NCI-H2196 treated with DMSO at 0.1 percent for 48 hours (cell line): ENCODE results near the gene KCNAB2.
A peak's percentile ranks its signal among the peaks of the same experiment; 100 is the strongest.

Experiments used
- DNase-seq: peaks from one replicate; lab custom pipeline; 2025; ENCODE audit not compliant: unreplicated experiment; lab: John Stamatoyannopoulos, UW

KCNAB2 gene

DNA sequence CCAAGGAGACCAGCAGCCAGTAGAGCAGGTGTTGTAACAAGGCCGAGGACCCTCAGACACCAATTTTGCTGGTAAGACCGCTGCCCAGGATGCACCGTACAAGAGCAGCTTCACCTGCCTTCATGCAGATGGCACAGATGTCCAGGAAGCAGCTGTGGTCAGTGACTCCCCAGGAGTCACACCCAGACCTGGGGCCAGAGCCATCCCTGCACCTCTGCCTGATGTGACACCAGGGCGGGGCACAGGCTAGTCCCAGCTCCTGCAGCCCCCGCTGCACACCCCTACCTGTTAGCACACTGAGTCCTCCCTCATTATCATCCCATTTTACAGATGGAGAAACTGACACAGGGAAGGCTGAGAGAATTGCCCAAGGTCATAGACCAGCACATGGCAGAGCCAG, 16.3 kb upstream of the KCNAB2 start:
- no peak for DNase-seq

DNA sequence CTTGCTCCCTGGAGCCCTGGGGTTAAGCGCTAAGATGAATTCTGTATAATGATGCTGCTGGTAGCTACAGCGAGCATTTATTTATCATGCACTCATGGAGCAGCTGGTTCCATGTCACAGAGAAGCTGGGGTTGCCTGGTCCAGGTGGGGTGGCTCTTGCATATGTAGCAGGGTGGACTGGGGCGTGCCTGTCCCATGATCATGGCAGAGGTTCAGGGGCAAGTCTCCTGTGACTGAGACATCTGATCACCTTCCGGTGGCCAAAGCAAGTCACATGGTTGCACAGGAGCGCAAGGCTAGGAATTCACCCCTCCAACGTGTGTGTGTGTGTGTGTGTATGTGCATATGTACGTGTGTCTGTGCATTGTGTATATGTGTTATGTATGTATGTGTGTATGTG, 15.6 kb upstream of the KCNAB2 start:
- no peak for DNase-seq

GRCh38 chr1:6030547-6031261, 15.0 kb upstream of the KCNAB2 start:
- DNase-seq = no peak

GRCh38 chr1:6033124-6033523, 12.6 kb upstream of the KCNAB2 start:
- no peak for DNase-seq

- DNase-seq = peak; percentile 62
These were observed 11.5 kb upstream of the KCNAB2 start for GRCh38 chr1:6033986-6034749.

DNA sequence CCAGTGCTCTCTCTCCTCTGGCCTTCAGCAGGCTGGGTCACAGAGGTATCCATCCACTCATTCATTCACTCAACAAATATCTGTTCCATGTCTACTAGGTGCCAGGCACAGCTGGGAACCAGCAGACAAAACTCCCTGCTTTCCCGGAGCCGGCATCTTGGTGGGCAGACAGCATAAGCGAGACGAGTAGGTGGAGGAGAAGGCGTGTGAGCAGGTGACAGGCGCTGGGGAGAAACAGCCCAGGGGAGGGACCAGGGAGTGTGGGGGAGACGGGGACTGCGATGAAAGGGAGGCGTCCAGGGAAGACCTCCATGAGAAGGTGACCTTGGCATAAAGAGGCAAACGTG, 11.0 kb upstream of the KCNAB2 start:
- no peak for DNase-seq

GRCh38 chr1:6035303-6035702, 10.4 kb upstream of the KCNAB2 start:
- no peak for DNase-seq

DNA sequence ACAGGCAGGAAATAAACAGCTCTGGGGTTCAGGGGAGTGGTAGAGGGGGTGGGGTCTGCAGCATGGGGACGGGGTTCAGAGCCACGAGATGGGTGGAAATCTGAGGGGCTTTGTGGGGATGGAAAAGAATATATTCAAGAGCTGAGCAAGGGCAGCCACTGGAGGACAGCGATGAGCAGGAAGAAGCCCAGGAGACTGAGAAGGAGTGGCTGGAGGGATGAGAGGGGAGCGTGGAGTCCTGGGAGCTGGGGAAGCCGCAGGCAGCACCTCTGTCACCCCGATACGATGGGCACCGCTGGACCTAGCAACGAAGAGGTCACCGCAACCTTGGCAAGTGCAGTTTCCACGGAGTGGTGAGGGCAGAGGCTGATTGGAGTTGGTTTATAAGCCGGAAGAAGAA, 10.0 kb upstream of the KCNAB2 start:
- no peak for DNase-seq

GRCh38 chr1:6037338-6037762, 8.3 kb upstream of the KCNAB2 start:
- no peak for DNase-seq

DNA sequence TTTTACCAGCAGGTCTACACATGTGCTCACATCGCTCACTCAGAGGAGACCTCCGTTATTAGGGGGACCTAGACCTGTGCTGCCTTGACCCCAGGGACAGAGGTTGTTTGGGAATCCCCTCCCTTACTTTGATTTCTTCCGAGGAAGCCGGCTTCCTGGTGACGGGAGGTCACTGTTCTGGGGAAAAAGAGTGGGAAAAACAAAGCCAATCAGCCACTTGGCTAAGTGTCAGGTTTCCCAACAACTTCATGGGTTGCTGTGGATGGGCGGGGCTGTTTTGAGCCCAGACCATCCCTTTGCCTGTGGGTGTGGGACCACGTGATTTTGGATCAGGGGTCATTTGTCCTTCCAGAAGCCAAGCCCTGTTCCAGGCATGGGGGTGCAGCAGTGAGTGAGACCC, 7.1 kb upstream of the KCNAB2 start:
- no peak for DNase-seq

- no peak for DNase-seq
These were observed 6.7 kb upstream of the KCNAB2 start for GRCh38 chr1:6039031-6039430.

DNA sequence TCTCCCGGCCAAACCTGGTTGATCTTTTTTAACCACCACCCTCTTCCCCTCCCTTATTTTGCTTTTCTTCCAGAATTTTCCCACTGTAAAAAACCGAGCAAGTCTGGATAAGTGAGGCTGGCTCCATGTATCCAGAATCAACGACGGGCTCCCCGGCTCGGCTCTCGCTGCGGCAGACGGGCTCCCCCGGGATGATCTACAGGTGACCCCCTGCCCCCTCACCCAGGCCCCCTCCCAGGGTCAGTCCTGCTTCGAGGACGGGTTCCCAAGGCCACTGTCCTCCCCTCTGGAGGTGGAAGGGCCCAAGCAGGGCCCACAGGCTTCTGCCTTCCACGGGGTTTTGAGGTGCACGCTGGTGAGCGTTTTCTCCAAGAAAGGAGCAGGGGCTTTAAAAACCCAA, 5.2 kb upstream of the KCNAB2 start:
- no peak for DNase-seq

DNA sequence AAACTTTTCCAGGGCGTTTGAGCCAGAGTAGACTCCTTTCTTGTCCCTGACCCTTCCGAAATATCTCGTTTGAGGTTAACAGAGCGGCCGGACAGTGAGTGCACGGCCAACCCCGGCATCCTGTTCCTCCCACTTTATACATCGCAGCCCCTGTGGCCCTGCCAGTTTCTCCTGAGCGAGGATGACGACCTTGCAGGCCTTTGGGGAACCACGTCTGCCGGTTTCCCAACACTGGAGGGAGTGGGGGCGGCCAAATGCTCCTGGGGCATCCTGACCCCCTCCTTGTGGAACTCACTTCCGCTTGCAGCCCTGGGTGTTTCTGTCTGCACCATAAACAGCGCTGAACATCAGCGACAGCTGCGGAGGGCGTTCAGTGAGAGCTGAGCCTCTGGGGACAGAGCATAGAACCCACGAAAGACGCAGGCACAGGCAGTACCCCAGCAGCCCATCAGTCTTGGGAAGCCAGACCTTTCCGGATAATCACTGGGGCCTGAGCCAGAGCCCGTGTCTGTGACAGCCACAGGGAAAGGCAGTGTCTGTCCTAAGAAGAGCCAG, 4.8 kb upstream of the KCNAB2 start:
- no peak for DNase-seq

DNA sequence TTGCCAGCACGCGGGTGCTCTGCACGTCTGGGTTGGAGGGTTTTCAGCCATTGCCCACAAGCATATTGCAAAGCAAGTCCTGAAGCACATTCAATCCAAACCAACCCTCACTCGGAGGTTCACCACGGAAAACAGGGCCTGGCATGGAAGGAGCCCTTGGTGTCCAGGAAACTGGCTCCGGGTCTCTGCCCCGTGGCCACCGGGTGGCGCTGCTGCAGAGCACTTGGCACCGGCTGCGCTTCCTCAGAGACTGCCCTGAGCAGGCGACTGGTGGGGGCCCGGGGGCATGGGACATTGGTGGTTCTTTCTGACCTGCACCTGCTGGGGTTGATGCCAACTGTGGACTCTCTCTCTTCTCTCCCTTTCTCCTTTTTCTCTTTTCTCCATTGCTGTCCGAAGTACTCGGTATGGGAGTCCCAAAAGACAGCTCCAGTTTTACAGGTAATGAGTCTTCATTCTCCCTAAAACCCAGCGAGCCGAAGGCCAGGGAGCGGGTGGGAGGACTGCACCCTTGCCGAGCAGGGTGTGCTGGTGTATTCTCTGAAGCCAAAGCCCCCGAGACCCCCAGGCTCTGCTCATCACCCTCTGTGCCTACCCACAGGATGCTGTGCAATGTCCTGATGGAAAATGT, 4.1 kb upstream of the KCNAB2 start:
- peak; percentile 34 for DNase-seq

- no peak for DNase-seq
These were observed 2.1 kb upstream of the KCNAB2 start for GRCh38 chr1:6043561-6043960.

- DNase-seq = no peak
These were observed 1.1 kb upstream of the KCNAB2 start for GRCh38 chr1:6044481-6045109.

- no peak for DNase-seq
These were observed 582 bp upstream of the KCNAB2 start for GRCh38 chr1:6045110-6045502.

- no peak for DNase-seq
These were observed 591 bp downstream of the KCNAB2 start for GRCh38 chr1:6046279-6046678.

GRCh38 chr1:6048179-6048867, 2.6 kb downstream of the KCNAB2 start:
- DNase-seq = no peak

- no peak for DNase-seq
These were observed 3.7 kb downstream of the KCNAB2 start for GRCh38 chr1:6049419-6049818.

DNA sequence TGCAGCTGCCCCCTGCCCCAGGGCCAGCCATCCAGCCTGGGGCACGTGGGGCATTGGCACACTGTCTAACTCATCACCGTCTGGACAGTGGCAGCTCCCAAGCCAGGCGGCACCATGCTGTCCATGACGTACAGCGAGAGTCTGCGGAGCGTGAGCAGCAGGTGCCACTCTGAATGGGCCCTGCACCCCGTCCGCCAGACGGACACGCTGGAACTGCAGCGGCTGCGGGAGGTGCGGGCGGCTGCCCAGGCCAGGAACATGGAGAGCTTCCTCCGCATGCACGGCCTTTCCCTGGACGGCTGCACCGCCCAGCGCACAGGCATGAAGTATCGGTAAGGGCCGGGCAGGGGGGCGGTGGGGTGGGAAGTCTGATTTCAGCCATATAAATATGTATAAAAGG, 5.7 kb downstream of the KCNAB2 start:
- DNase-seq = no peak
